ENCODE data around the gene RGS2. TPM values are rescaled to one million over a fixed set of nuclear protein-coding genes. Genes with fewer than 3 reads are reported as not detected.

RGS2 gene
- polyA plus RNA-seq, 1 of the 3 experiments (the other 2 are of a cell fraction), result 47.1 TPM

DNA sequence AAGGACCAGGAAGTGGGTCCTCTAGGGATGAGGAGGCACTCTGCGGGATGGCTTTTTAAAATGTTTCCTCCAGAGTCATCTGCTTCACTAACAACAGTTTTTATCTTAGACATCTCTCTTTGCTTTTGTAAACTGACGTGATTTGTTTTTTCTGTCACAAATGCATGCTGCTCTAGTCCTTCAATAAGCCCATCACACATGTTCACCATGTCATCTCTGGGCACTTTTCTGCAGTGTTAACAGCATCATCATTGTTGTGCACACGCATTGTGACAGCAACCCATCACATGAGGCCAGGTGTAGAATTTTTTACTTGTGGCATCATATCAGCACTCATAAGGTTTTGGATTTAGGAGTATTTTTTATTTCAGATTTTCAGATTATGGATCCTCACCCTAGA lies 12.5 kb downstream of the RGS2 start:
- Histone ChIP-seq H3F3A (replicated peaks; ENCODE audit: insufficient read depth) (peaks cover 6% of the 10 kb centered on the region), H3K9me3 (no peaks in the 10 kb centered on the region), H3K79me2 (ENCODE audit: insufficient read depth) (no peaks in the 10 kb centered on the region), H3K36me3 (replicated peaks in 1 of 2; ENCODE audit: control insufficient read depth in 1 of 2, insufficient read depth in 2 of 2, low read length in 1 of 2) (no peaks in the 10 kb centered on the region), H4K20me1 (ENCODE audit: insufficient read depth) (no peaks in the 10 kb centered on the region), H2AFZ (ENCODE audit: low read depth) (no peak overlapping the region), H3K27ac (ENCODE audit: low read depth in 2 of 2, low read length in 1 of 2) (no peak overlapping the region), H3K4me3 (ENCODE audit: low read depth in 2 of 2, low read length in 1 of 2) (no peak overlapping the region), H3K9ac (no peak overlapping the region), H3K9me2 (no peaks in the 10 kb centered on the region), H3K4me2 (no peak overlapping the region), H3K4me1 (ENCODE audit: control insufficient read depth in 1 of 2, insufficient read depth in 2 of 2, low read depth in 1 of 2, low read length in 1 of 2) (peaks cover 0 to 3% of the 10 kb centered on the region in 2 experiments; a peak in 2 of 4 replicates), H3K27me3 (ENCODE audit: insufficient read depth) (no peaks in the 10 kb centered on the region)
- 93% methylated on average over 3 of the region's 3 CpGs for WGBS (ENCODE audit: low lambda C conversion rate)
- DNase-seq, result no peak
- ChIA-PET POLR2A (no interaction called here), CTCF (no interaction called here)
- TF ChIP-seq EZH2phosphoT487 (IDR thresholded peaks at IDR 0.05; ENCODE audit: borderline replicate concordance, low read depth) (no peak), MEF2A (IDR thresholded peaks at IDR 0.05; ENCODE audit: borderline replicate concordance, low read depth) (no peak), FOSL2 (IDR thresholded peaks at IDR 0.05; ENCODE audit: borderline replicate concordance, low read depth) (no peak), NRF1 (IDR thresholded peaks at IDR 0.05; ENCODE audit: low read depth, low read length) (no peak), TAF1 (IDR thresholded peaks at IDR 0.05; ENCODE audit: borderline replicate concordance, low read depth, low read length) (no peak)
- TF ChIP-seq, protein P1, sequence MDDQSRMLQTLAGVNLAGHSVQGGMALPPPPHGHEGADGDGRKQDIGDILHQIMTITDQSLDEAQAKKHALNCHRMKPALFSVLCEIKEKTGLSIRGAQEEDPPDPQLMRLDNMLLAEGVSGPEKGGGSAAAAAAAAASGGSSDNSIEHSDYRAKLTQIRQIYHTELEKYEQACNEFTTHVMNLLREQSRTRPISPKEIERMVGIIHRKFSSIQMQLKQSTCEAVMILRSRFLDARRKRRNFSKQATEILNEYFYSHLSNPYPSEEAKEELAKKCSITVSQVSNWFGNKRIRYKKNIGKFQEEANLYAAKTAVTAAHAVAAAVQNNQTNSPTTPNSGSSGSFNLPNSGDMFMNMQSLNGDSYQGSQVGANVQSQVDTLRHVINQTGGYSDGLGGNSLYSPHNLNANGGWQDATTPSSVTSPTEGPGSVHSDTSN (IDR thresholded peaks at IDR 0.05), result no peak
- TF ChIP-seq, protein P2, sequence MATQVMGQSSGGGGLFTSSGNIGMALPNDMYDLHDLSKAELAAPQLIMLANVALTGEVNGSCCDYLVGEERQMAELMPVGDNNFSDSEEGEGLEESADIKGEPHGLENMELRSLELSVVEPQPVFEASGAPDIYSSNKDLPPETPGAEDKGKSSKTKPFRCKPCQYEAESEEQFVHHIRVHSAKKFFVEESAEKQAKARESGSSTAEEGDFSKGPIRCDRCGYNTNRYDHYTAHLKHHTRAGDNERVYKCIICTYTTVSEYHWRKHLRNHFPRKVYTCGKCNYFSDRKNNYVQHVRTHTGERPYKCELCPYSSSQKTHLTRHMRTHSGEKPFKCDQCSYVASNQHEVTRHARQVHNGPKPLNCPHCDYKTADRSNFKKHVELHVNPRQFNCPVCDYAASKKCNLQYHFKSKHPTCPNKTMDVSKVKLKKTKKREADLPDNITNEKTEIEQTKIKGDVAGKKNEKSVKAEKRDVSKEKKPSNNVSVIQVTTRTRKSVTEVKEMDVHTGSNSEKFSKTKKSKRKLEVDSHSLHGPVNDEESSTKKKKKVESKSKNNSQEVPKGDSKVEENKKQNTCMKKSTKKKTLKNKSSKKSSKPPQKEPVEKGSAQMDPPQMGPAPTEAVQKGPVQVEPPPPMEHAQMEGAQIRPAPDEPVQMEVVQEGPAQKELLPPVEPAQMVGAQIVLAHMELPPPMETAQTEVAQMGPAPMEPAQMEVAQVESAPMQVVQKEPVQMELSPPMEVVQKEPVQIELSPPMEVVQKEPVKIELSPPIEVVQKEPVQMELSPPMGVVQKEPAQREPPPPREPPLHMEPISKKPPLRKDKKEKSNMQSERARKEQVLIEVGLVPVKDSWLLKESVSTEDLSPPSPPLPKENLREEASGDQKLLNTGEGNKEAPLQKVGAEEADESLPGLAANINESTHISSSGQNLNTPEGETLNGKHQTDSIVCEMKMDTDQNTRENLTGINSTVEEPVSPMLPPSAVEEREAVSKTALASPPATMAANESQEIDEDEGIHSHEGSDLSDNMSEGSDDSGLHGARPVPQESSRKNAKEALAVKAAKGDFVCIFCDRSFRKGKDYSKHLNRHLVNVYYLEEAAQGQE (IDR thresholded peaks at IDR 0.05; ENCODE audit: low read depth, low read length), result no peak
- TF ChIP-seq, protein P3, sequence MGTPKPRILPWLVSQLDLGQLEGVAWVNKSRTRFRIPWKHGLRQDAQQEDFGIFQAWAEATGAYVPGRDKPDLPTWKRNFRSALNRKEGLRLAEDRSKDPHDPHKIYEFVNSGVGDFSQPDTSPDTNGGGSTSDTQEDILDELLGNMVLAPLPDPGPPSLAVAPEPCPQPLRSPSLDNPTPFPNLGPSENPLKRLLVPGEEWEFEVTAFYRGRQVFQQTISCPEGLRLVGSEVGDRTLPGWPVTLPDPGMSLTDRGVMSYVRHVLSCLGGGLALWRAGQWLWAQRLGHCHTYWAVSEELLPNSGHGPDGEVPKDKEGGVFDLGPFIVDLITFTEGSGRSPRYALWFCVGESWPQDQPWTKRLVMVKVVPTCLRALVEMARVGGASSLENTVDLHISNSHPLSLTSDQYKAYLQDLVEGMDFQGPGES (IDR thresholded peaks at IDR 0.05; ENCODE audit: low read depth, low read length), result no peak

DNA sequence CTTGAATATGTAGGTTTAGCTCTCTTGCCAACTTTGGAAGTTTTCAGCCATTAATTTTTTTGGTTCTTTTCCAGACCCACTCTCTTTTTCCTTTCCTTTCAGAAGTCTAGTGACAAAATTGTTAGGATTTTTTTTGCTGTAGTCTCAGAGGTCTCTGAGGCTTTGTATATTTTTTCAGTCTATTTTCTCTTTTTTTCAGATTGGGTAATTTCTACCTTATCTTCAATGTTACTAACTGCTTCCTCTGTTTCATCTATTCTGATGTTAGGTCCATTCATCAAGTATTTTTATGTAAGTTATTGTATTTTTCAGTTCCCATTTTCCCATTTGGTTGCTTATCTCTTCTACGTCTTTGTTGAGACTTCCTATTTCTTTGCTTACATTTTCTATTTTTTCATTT lies 15.7 kb downstream of the RGS2 start:
- POLR2A ChIA-PET, result no interaction called here
- no peak for TF ChIP-seq RFX5 (IDR thresholded peaks at IDR 0.05; ENCODE audit: low read length)
- TF ChIP-seq, protein P4, sequence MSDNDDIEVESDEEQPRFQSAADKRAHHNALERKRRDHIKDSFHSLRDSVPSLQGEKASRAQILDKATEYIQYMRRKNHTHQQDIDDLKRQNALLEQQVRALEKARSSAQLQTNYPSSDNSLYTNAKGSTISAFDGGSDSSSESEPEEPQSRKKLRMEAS (IDR thresholded peaks at IDR 0.05; ENCODE audit: low read depth), result no peak
- no peaks in the 10 kb centered on the region for H3K79me2 ChIP-seq (ENCODE audit: insufficient read depth)
- no peaks in the 10 kb centered on the region for H3K9me2 ChIP-seq
- WGBS (ENCODE audit: low lambda C conversion rate), result 33% methylated on average over 1 of the region's 1 CpG
- no peaks in the 10 kb centered on the region for H3K27me3 ChIP-seq (ENCODE audit: insufficient read depth)
- H3K9me3 ChIP-seq, result no peaks in the 10 kb centered on the region
- CTCF ChIA-PET, result interaction anchor here (1.3 kb wide), 1 partner anchor 9 kb away, joined by 3 read pairs; no protein-coding TSS in a partner anchor
- H3K4me3 ChIP-seq (ENCODE audit: low read depth in 2 of 2, low read length in 1 of 2), result no peak overlapping the region
- 0 out of 2 replicates have a peak overlapping the region, but pooled peaks have one; percentile 61 for H2AFZ ChIP-seq (ENCODE audit: low read depth)
- no peaks in the 10 kb centered on the region for H3K36me3 ChIP-seq (replicated peaks in 1 of 2; ENCODE audit: control insufficient read depth in 1 of 2, insufficient read depth in 2 of 2, low read length in 1 of 2)
- H3K9ac ChIP-seq, result no peak overlapping the region
- peaks cover 16% of the 10 kb centered on the region for H3F3A ChIP-seq (replicated peaks; ENCODE audit: insufficient read depth)
- no peak for DNase-seq
- H4K20me1 ChIP-seq (ENCODE audit: insufficient read depth), result no peaks in the 10 kb centered on the region
- H3K27ac ChIP-seq (ENCODE audit: low read depth in 2 of 2, low read length in 1 of 2), result peak overlapping the region in 1 of 2 experiments; percentile 14; a peak in 1 of 4 replicates
- no peak overlapping the region for H3K4me2 ChIP-seq
- peaks cover 0 to 12% of the 10 kb centered on the region in 2 experiments; a peak in 2 of 4 replicates for H3K4me1 ChIP-seq (ENCODE audit: control insufficient read depth in 1 of 2, insufficient read depth in 2 of 2, low read depth in 1 of 2, low read length in 1 of 2)
